ENCODE measurements around the gene PDE1C.

- TF ChIP-seq REST (IDR thresholded peaks at IDR 0.05; ENCODE audit: insufficient read depth in 1 of 2, low read depth in 2 of 2, low read length in 2 of 2) (no peak), POLR2AphosphoS5 (IDR thresholded peaks at IDR 0.05; ENCODE audit: low read depth, low read length) (no peak), TAF1 (IDR thresholded peaks at IDR 0.05; ENCODE audit: borderline replicate concordance, insufficient read depth, low read length) (no peak), SIN3A (IDR thresholded peaks at IDR 0.05; ENCODE audit: borderline replicate concordance, insufficient read depth, low read length) (no peak), FOXP2 (optimal IDR thresholded peaks at IDR 0.05; ENCODE audit: borderline replicate concordance, extremely low read depth, extremely low read length, insufficient read depth) (no peak)
Observed at GRCh38 chr7:31864646-31865045, 205.6 kb downstream of the PDE1C start.
